Activated naive CD8-positive, alpha-beta T cell treated with anti-CD3 and anti-CD28 coated beads for 36 hours (primary cell): ENCODE data around the gene JSRP1. TPM values are rescaled to one million over a fixed set of nuclear protein-coding genes. Genes with fewer than 3 reads are reported as not detected.

Experiments
- DNase-seq: peaks from one replicate; pipeline ENCODE4 v3.0.0; 2021
- H3K27ac Mint-ChIP-seq: one replicate; pipeline ENCODE4 v1.8.0; 2022; ENCODE audit warnings: mild to moderate bottlenecking, moderate library complexity, mixed read lengths
- H3K27me3 Mint-ChIP-seq: one replicate; pipeline ENCODE4 v1.8.0; 2022; ENCODE audit warnings: mild to moderate bottlenecking, mixed read lengths
- H3K36me3 Mint-ChIP-seq: one replicate; pipeline ENCODE4 v1.8.0; 2021; ENCODE audit warnings: mild to moderate bottlenecking, mixed read lengths
- H3K4me1 Mint-ChIP-seq: one replicate; pipeline ENCODE4 v1.8.0; 2021; ENCODE audit warnings: mixed read lengths
- H3K4me3 Mint-ChIP-seq: one replicate; pipeline ENCODE4 v1.8.0; 2022; ENCODE audit warnings: mild to moderate bottlenecking, moderate library complexity, mixed read lengths
- H3K9me3 Mint-ChIP-seq: one replicate; pipeline ENCODE4 v1.8.0; 2022; ENCODE audit warnings: mixed read lengths
- total RNA-seq, 2 experiments: library from RNA; stranded (reverse); gene quantifications; one replicate each; pipeline ENCODE4 v1.2.3, GENCODE V29; 2021

JSRP1 gene
- total RNA-seq, 2 experiments from 2014 or later: 0.45 to 0.50 TPM

DNA sequence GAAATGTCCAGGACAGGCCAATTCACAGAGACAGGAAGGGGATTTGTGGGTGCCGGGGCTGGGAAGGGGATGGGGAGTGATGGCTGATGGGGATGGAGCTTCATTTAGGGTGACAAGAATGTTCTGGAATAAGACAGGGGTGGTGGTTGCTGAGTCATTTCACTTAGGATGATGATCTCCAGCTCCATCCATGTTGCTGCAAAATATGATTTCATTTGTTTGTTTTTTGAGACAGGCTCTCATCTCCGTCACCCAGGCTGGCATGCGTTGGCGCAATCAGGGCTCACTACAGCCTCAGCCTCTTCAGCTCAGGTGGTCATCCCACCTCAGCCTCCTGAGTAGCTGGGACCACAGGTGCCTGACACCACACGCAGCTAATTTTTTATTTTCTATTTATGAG, 3.1 kb upstream of the JSRP1 start:
- Mint-ChIP-seq H3K27ac (no peak overlapping the region), H3K4me3 (no peak overlapping the region), H3K27me3 (no peaks in the 10 kb centered on the region), H3K36me3 (no peaks in the 10 kb centered on the region), H3K4me1 (peaks cover 16% of the 10 kb centered on the region), H3K9me3 (no peaks in the 10 kb centered on the region)
- DNase-seq: no peak

DNA sequence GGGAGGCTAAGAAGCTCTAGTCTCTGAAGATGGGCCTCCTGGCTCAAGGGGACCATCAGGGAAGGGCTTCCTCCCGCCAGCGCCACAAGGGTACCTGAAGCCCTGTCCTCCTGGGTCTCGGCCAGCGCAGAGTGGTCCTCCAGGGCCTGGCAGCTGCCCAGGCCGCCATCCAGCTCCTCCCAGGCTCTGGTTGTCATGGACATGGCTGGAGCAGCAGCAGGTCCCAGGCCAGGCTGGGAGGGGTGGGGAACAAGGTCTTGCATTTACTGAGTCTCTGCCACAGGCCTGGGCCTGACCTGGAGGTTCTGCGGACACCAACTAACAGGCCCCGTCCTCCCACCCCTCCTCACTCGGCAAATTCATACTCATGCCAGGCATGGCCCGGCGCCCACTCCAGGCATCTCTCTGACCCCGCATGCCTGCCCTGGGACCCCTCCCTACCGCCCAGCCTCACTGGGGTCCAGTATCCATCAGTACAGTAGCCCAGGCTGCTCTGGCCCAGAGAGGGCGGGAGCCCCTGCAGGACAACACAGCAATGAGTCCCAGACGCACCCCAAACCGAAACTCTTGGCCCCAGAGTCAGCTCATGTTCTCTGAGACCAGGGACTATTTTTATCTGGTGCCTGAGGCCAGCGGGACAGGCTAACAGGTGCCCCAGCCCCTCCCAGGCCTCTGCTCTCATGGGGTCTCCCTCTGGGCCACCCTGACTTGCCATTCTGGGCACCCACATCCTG, 938 bp downstream of the JSRP1 start:
- Mint-ChIP-seq H3K4me1 (peaks cover 17% of the 10 kb centered on the region), H3K27ac (no peak overlapping the region), H3K9me3 (no peaks in the 10 kb centered on the region), H3K4me3 (no peak overlapping the region), H3K27me3 (peaks cover 13% of the 10 kb centered on the region), H3K36me3 (no peaks in the 10 kb centered on the region)
- no peak for DNase-seq

DNA sequence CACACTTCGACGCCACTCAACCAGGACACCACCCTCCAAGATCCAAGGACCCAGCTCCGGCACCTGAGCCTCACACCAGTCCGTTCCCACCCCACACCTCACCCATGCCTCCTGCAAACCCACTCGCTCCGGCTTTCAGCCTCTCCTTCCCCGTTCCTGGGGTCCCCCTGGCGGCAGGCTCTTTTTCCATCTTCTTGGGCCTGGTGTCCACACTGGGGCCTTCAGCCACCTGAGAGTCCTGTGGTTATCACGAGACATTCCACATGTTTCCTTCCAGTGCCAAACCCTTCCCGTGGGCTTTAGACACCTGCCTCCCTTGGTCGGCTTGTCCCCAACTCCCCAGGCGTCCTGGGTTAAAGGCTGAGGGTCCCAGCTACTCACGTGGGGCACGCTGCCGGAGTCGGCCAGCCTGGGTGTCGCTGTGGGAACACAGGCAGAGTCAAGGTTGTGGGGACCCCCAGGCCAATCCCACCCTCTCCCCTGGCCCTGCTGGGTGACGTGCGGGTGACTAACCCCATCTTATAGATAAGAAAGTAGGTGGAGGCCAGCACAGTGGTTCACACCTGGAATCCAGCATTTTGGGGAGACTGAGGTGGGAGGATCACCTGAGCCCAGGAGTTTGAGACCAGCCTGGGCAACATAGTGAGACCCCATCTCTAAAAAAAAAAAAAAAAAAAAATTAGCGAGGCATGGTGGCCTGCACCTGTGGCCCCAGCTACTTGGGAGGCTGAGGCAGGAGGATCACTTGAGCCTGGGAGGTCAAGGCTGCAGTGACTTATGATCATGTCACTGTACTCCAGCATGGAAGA, 1.9 kb downstream of the JSRP1 start:
- H3K27me3 Mint-ChIP-seq: peaks cover 13% of the 10 kb centered on the region
- peak overlapping the region; percentile 25 for H3K4me3 Mint-ChIP-seq
- peaks cover 13% of the 10 kb centered on the region for H3K4me1 Mint-ChIP-seq
- H3K27ac Mint-ChIP-seq: no peak overlapping the region
- H3K9me3 Mint-ChIP-seq: no peaks in the 10 kb centered on the region
- no peaks in the 10 kb centered on the region for H3K36me3 Mint-ChIP-seq
- DNase-seq: no peak

DNA sequence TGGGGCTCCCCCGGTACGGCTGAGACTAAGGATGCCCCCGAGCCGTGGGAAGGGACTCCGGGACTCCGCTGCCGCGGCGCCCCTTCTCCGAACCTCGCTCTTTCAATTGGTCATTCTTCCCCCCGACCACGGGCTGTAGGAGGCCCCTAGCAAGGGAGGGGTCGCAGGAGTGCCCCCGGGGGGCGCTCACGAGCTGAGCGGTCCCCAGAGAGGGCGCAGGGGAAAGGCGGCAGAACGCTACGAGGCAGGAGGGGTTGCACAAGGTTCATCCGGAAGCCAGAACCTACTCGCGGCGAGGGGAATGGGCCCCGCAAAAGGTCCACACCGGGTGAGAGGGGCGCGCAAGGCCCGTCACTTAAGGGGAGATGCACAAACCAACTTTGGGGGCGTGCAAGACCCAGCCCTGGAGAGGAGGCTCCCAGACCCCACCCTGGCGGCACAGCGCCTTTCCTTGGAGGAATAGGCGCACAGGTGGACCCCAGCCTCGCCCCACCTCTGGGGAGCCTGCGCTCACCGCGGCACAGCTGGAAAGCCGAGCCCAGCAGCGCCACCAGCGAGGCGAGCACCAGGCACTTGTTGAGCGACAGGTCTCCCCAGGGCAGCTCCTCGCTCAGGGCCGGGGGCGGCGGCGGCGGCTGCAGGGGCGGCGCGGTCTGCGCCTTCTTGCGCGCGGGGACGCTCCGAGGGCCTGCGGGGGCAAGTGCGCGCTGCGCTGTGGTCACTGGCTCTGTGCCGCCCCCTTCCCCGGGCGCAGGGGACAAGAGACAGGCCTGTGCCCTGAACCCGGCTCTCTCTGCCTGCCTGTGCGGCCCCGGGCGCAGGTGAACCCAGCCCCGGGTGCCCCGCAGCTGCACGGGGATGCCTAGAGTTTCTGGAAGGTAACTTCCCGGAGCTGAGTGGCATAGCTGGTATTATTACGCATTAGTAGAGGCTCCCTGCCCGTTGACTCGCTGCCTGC, 2.8 kb downstream of the JSRP1 start:
- Mint-ChIP-seq H3K27ac (no peak overlapping the region), H3K27me3 (peaks cover 13% of the 10 kb centered on the region), H3K4me3 (peak overlapping the region; percentile 52), H3K36me3 (no peaks in the 10 kb centered on the region), H3K4me1 (peaks cover 8% of the 10 kb centered on the region), H3K9me3 (no peaks in the 10 kb centered on the region)
- DNase-seq: peak; percentile 57

DNA sequence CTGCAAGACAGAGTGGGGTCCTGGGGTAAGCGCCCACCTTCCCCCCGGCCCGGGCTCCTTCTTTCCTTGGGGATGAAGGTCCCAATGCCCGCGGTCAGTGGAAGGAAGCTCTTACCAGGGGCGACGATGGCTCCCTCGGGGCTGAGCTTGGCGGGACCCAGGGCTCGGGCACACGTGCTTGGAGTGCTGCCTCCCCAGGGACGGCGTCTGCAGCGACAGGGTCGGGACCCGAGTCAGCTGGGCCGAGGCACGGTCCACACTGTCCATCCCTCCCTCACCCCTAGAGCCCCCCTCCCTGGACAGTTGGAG, 3.5 kb downstream of the JSRP1 start:
- H3K4me1 Mint-ChIP-seq: peaks cover 2% of the 10 kb centered on the region
- H3K4me3 Mint-ChIP-seq: peak overlapping the region; percentile 52
- H3K27ac Mint-ChIP-seq: no peak overlapping the region
- peaks cover 13% of the 10 kb centered on the region for H3K27me3 Mint-ChIP-seq
- no peaks in the 10 kb centered on the region for H3K36me3 Mint-ChIP-seq
- DNase-seq: no peak
- H3K9me3 Mint-ChIP-seq: no peaks in the 10 kb centered on the region

DNA sequence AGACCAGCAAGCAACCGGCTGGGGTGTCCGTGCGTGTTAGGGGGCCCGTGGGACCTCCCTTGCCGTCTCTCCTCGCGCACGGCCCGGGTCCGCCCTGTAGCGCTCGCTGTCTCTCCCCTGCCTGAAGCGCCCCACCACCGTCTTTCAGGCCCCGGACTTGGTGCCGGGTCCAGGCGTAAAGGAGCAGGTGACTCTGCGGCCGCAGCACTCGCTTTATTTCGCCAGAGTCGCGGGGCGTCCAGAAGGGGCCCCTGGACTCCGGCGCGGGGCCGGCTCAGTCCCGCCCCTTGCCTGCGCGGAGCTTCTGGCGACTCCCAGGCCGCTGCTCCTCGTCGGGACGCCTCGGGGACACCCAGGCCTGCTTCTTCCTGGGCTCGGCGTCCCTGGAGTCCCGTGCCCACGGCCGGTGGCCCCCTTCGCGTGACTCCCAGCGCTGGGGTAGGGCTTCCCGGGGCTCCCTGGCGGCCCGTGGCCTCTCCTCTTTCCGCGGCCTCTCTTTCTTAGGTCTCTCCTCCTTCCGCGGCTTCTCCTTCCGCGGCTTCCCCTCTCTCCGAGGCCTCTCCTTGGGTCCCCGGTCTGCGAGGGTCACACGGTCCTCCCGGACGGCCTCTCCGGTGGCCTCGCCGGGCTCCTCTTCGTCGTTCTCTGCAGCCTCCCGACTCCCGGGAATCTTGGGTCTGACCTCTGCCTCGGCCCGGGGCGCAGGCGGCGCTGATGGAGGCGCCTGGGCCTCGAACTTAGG, 4.0 kb downstream of the JSRP1 start:
- H3K9me3 Mint-ChIP-seq: no peaks in the 10 kb centered on the region

DNA sequence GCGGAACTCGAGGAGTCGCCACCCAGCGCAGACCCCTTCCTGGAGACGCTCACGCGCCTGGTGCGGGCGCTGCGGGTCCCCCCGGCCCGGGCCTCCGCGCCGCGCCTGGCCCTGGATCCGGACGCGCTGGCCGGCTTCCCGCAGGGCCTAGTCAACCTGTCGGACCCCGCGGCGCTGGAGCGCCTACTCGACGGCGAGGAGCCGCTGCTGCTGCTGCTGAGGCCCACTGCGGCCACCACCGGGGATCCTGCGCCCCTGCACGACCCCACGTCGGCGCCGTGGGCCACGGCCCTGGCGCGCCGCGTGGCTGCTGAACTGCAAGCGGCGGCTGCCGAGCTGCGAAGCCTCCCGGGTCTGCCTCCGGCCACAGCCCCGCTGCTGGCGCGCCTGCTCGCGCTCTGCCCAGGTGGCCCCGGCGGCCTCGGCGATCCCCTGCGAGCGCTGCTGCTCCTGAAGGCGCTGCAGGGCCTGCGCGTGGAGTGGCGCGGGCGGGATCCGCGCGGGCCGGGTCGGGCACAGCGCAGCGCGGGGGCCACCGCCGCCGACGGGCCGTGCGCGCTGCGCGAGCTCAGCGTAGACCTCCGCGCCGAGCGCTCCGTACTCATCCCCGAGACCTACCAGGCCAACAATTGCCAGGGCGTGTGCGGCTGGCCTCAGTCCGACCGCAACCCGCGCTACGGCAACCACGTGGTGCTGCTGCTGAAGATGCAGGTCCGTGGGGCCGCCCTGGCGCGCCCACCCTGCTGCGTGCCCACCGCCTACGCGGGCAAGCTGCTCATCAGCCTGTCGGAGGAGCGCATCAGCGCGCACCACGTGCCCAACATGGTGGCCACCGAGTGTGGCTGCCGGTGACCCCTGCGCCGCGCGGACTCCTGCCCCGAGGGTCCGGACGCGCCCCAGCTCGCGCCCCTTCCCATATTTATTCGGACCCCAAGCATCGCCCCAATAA, 4.8 kb downstream of the JSRP1 start:
- Mint-ChIP-seq H3K9me3 (no peaks in the 10 kb centered on the region), H3K27ac (no peak overlapping the region), H3K36me3 (no peaks in the 10 kb centered on the region), H3K4me1 (peaks cover 2% of the 10 kb centered on the region), H3K4me3 (peak overlapping the region; percentile 48), H3K27me3 (peaks cover 13% of the 10 kb centered on the region)
- peak; percentile 57 for DNase-seq

More for the DNA sequence above, 4.0 kb downstream of the JSRP1 start:
- no peak for DNase-seq
- Mint-ChIP-seq H3K4me3 (peak overlapping the region; percentile 52), H3K4me1 (peaks cover 2% of the 10 kb centered on the region), H3K27ac (no peak overlapping the region), H3K36me3 (no peaks in the 10 kb centered on the region), H3K27me3 (peaks cover 13% of the 10 kb centered on the region)

DNA sequence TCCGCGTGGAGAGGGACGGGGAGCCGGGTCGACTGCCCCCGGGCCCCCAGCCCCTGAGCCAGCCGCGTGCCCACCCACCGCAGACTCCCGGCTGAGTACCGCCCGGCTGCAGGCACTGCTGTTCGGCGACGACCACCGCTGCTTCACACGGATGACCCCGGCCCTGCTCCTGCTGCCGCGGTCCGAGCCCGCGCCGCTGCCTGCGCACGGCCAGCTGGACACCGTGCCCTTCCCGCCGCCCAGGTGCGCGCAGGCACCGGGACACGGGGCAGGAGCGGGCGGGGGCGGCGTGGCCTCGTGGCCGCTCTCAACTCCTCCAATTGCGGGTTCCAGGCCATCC, 5.5 kb downstream of the JSRP1 start:
- peaks cover 13% of the 10 kb centered on the region for H3K27me3 Mint-ChIP-seq
- peaks cover 2% of the 10 kb centered on the region for H3K4me1 Mint-ChIP-seq
- H3K4me3 Mint-ChIP-seq: no peak overlapping the region
- no peak overlapping the region for H3K27ac Mint-ChIP-seq
- peaks cover 2% of the 10 kb centered on the region for H3K36me3 Mint-ChIP-seq
- no peak for DNase-seq
- H3K9me3 Mint-ChIP-seq: no peaks in the 10 kb centered on the region

DNA sequence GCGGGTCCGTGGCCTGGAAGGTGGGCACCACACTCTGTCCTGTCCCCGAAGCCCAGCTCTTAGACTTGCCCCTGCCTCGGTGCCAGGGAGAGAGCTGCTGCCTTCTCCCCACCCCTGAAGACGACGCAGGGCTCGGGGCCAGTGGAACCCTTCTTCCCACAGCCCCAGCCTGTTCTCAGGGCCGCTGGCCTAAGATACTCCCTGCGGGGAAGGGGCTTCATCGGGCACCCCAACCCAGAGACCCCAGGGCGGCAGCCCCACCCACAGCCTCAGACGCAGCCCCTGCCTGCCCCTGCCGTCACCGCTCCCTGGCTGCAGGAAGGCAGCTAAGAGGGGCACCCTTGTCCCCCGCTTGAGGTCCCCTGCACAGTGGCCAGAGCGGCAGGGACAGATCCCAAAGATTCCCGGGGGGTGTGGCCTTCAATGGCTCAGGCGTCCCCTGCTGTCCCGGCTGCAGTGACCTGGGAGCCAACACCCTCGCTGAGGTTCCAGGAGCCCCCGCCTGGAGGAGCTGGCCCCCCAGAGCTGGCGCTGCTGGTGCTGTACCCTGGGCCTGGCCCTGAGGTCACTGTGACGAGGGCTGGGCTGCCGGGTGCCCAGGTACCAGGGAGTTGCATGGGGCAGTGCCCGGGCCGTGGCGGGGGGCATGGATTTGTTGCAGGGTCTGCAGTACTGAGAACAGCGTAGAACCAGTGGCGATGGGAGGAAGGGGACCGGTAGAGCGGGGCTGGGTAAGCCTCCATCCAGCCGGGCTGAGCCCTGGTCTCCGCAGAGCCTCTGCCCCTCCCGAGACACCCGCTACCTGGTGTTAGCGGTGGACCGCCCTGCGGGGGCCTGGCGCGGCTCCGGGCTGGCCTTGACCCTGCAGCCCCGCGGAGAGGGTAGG, 6.1 kb downstream of the JSRP1 start:
- Mint-ChIP-seq H3K27me3 (peaks cover 13% of the 10 kb centered on the region), H3K4me3 (no peak overlapping the region), H3K36me3 (peaks cover 2% of the 10 kb centered on the region), H3K4me1 (peaks cover 2% of the 10 kb centered on the region), H3K9me3 (no peaks in the 10 kb centered on the region), H3K27ac (no peak overlapping the region)
- no peak for DNase-seq

DNA sequence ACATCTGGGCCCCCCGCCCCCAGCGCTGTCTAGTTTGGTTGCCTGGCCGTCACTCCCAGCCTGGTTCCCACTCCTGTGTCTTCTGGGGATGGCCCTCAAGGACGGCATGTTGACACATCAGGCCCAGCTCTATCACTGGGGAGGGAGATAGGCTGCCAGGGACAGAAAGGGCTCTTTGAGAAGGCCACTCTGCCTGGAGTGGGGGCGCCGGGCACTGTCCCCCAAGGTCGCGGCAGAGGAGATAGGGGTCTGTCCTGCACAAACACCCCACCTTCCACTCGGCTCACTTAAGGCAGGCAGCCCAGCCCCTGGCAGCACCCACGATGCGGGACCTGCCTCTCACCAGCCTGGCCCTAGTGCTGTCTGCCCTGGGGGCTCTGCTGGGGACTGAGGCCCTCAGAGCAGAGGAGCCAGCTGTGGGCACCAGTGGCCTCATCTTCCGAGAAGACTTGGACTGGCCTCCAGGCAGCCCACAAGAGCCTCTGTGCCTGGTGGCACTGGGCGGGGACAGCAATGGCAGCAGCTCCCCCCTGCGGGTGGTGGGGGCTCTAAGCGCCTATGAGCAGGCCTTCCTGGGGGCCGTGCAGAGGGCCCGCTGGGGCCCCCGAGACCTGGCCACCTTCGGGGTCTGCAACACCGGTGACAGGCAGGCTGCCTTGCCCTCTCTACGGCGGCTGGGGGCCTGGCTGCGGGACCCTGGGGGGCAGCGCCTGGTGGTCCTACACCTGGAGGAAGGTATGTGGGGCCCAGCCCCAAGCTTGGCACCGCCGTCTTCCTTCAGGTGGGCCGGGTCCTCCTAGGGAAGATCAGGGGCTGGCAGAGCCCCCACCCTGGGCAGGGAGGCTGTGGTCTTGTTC, 7.0 kb downstream of the JSRP1 start, which contains the start of gene AMH:
TSS of gene AMH (plus strand) at position 314 of the 857 bp plus-strand sequence. CDS start at position 324, 10 bp downstream.
- peaks cover 8% of the 10 kb centered on the region for H3K36me3 Mint-ChIP-seq
- no peak within 1 kb of the TSS for H3K4me3 Mint-ChIP-seq
- no peaks in the 10 kb centered on the region for H3K9me3 Mint-ChIP-seq
- DNase-seq: no peak
- H3K27me3 Mint-ChIP-seq: peaks cover 13% of the 10 kb centered on the region
- H3K27ac Mint-ChIP-seq: no peak within 1 kb of the TSS
- peaks cover 2% of the 10 kb centered on the region for H3K4me1 Mint-ChIP-seq

DNA sequence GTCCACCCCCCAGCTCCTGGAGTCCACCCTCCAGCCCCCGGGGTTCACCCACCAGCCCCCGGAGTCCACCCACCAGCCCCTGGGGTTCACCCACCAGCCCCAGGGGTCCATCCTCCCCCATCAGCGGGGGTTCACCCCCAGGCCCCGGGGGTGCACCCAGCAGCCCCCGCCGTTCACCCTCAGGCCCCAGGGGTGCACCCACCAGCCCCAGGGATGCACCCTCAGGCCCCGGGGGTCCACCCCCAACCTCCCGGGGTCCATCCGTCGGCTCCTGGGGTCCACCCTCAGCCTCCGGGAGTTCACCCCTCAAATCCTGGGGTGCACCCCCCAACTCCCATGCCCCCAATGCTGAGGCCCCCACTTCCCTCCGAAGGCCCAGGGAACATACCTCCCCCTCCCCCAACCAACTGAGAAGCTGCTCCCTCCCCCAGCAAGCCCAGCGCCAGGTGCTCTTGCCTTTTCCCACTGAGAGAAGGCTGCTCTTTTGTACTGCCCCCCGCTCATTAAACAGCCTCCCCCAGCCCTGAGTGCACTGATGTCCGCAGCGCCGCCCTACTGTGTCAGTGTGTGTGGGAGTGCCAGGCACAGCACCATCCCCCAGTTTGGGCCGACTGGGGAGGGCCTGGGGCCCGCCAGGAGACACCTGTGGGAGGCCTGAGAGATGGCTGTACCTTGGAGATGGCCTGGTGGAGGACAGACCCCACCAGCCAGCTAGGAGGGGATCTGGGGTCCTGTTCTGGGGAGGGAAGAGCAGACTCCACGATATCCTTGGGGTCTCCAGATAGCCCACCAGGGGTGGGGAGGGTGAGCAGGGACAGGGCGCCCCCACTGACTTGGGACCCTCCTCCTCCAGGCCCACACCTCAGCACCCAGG, 7.8 kb downstream of the JSRP1 start:
- peaks cover 8% of the 10 kb centered on the region for H3K27me3 Mint-ChIP-seq
- H3K36me3 Mint-ChIP-seq: peaks cover 8% of the 10 kb centered on the region
- H3K4me3 Mint-ChIP-seq: no peak overlapping the region
- H3K9me3 Mint-ChIP-seq: no peaks in the 10 kb centered on the region
- H3K4me1 Mint-ChIP-seq: no peaks in the 10 kb centered on the region
- H3K27ac Mint-ChIP-seq: no peak overlapping the region
- no peak for DNase-seq
